ENCODE measurements around the gene ROCK1. TPM values are rescaled to one million over a fixed set of nuclear protein-coding genes. Genes with fewer than 3 reads are reported as not detected.

The ROCK1 gene
- total and polyA plus RNA-seq, 2 of the 8 experiments (the other 6 are each of a cell fraction or from before 2014, with no cell fraction given), result 4.2 to 48.9 TPM

DNA sequence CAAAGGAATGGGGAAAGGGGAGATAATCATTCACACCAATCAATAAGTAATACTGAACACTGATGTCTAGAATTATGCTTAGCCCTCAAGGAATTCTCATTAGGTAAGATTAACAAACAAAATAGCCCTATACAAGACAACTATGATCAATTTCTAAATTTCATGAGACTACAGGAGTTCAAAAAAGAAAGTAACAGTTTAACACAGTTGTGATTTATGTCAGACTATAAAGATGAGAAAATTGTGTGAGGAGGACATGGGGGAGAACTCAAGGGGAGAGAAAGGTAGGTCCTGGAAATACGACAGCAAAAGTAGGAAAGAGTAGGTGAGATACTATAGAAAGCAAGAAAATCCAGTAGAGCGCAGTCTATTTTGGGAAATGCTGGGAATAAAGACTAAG, 14.9 kb downstream of the ROCK1 start:
- FAIRE-seq, result no peak
- whole genome bisulfite sequencing, 2 experiments (ENCODE audit: extremely low coverage in 1 of 2, insufficient coverage in 1 of 2, insufficient read length in 1 of 2, insufficient replicate concordance in 2 of 2, low coverage in 1 of 2, low lambda C conversion rate in 2 of 2, missing lambda C conversion rate in 1 of 2), result 95% methylated on average over 2 of the region's 2 CpGs; no CpG with 5 or more reads in 1 of the 2 experiments

More for the DNA sequence above, 14.9 kb downstream of the ROCK1 start:
- Histone ChIP-seq H3K79me2 (ENCODE audit: control insufficient read depth in 1 of 2, insufficient read depth in 2 of 2, low read length in 2 of 2) (peaks cover 0 to 95% of the 10 kb centered on the region in 2 experiments; a peak in 3 of 4 replicates), H4K91ac (replicated peaks; ENCODE audit: insufficient read length, low read length) (no peak overlapping the region), H4K20me1 (replicated peaks in 1 of 2; ENCODE audit: control insufficient read depth in 1 of 2, insufficient read depth in 2 of 2, low read length in 2 of 2) (peaks cover 0 to 7% of the 10 kb centered on the region in 2 experiments), H4K5ac (ENCODE audit: insufficient read length, low read depth, low read length) (no peak overlapping the region), H2BK5ac (ENCODE audit: low read depth, low read length) (no peak overlapping the region), H3K36me3 (ENCODE audit: control insufficient read depth in 2 of 4, insufficient read depth in 4 of 4, low read length in 3 of 4) (no peaks in the 10 kb centered on the region), H3K4me3 (ENCODE audit: extremely low read depth in 1 of 4, insufficient read depth in 2 of 4, low read depth in 3 of 4, low read length in 4 of 4) (no peak overlapping the region), H3K9me3 (ENCODE audit: insufficient read depth in 2 of 2, low read depth in 1 of 2, low read length in 1 of 2) (no peaks in the 10 kb centered on the region), H4K8ac (ENCODE audit: extremely low read depth, insufficient read depth, low read length) (no peak overlapping the region), H2BK120ac (replicated peaks; ENCODE audit: low read depth, low read length) (no peak overlapping the region), H3K56ac (replicated peaks; ENCODE audit: insufficient read length, low read depth, low read length) (no peak overlapping the region), H3K27ac (ENCODE audit: low read depth, low read length) (no peak overlapping the region), H3K9ac (replicated peaks in 1 of 4; ENCODE audit: extremely low read depth in 1 of 4, low read depth in 3 of 4, low read length in 3 of 4) (no peak overlapping the region), H3K79me1 (ENCODE audit: low read depth, low read length) (peaks cover 3% of the 10 kb centered on the region; the same call in 1 of the 2 replicates), H3K14ac (ENCODE audit: insufficient read length) (no peak overlapping the region), H3K4me1 (replicated peaks in 1 of 4; ENCODE audit: control insufficient read depth in 3 of 4, insufficient read depth in 4 of 4, low read length in 3 of 4) (no peaks in the 10 kb centered on the region), H3K18ac (ENCODE audit: extremely low read depth, low read length) (no peak overlapping the region), H3K27me3 (replicated peaks in 1 of 4; ENCODE audit: control insufficient read depth in 3 of 4, extremely low read depth in 1 of 4, insufficient read depth in 3 of 4, low read length in 3 of 4) (no peaks in the 10 kb centered on the region), H3K4ac (replicated peaks; ENCODE audit: insufficient read length, low read depth, low read length) (no peak overlapping the region), H2BK20ac (ENCODE audit: low read length) (no peak overlapping the region), H3K23ac (ENCODE audit: insufficient read length) (no peak overlapping the region), H2BK12ac (ENCODE audit: low read depth, low read length) (no peak overlapping the region), H3K4me2 (ENCODE audit: insufficient read depth in 1 of 2, low read depth in 2 of 2, low read length in 2 of 2) (no peak overlapping the region), H3K23me2 (ENCODE audit: low read depth, low read length) (no peaks in the 10 kb centered on the region), H2AK5ac (ENCODE audit: low read depth, low read length) (no peak overlapping the region), H2BK15ac (ENCODE audit: low read length) (no peak overlapping the region), H2AFZ (ENCODE audit: low read length) (no peak overlapping the region)
- TF ChIP-seq CBX8 (IDR thresholded peaks at IDR 0.05; ENCODE audit: borderline replicate concordance, low read depth, low read length), result no peak
- no peak for TF ChIP-seq RFX5 (IDR thresholded peaks at IDR 0.05; ENCODE audit: borderline replicate concordance, low read depth, low read length)
- no peak for TF ChIP-seq EZH2 (IDR thresholded peaks at IDR 0.05; ENCODE audit: low read depth, low read length, severe bottlenecking)
- POLR2A ChIA-PET (ENCODE audit: partially characterized antibody), result no interaction called here
- CTCF ChIA-PET (ENCODE audit: partially characterized antibody), result interaction anchor here (1.4 kb wide), 1 partner anchor 42 kb away, joined by 3 read pairs; no protein-coding TSS in a partner anchor
- no peak for DNase-seq (ENCODE audit: low read depth in 1 of 2, low spot score in 2 of 2)

Data from H1 (cell line).